22Rv1 (cell line): ENCODE measurements around the gene DAP3.

ENCODE experiments used
- ZFX ChIP-seq: fragments of 450-650 bp; IDR thresholded peaks from 2 replicates; pipeline ENCODE4 v1.6.1; 2017; ENCODE audit warnings: antibody characterized with exemption, borderline replicate concordance
- TF ChIP-seq, protein P1 (sequence below): fragments of 450-650 bp; IDR thresholded peaks from 2 replicates; pipeline ENCODE4 v1.5.1; 2017; ENCODE audit warnings: mild to moderate bottlenecking

GRCh38 chr1:155706139-155706538 lies 17.2 kb downstream of the DAP3 start:
- TF ChIP-seq, protein P1, sequence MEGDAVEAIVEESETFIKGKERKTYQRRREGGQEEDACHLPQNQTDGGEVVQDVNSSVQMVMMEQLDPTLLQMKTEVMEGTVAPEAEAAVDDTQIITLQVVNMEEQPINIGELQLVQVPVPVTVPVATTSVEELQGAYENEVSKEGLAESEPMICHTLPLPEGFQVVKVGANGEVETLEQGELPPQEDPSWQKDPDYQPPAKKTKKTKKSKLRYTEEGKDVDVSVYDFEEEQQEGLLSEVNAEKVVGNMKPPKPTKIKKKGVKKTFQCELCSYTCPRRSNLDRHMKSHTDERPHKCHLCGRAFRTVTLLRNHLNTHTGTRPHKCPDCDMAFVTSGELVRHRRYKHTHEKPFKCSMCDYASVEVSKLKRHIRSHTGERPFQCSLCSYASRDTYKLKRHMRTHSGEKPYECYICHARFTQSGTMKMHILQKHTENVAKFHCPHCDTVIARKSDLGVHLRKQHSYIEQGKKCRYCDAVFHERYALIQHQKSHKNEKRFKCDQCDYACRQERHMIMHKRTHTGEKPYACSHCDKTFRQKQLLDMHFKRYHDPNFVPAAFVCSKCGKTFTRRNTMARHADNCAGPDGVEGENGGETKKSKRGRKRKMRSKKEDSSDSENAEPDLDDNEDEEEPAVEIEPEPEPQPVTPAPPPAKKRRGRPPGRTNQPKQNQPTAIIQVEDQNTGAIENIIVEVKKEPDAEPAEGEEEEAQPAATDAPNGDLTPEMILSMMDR = no peak
- no peak for TF ChIP-seq ZFX
